Stimulated activated naive CD8-positive, alpha-beta T cell treated with anti-CD3 and anti-CD28 coated beads, Interleukin-15, amount 100 ng/mL, for 72 hours (primary cell): ENCODE results near the gene ADAMTS8.

Experiments
- ATAC-seq: fragments of 150-1000 bp; cut with Tn5 transposase; 2 replicates; pipeline ENCODE4 v1.10.0; 2021; ENCODE audit warnings: mild to moderate bottlenecking, moderate library complexity
- DNase-seq, 2 donors: peaks; one replicate each; pipeline ENCODE4 v3.0.0; 2021 to 2022
- H3K27ac Mint-ChIP-seq, 2 donors: one replicate each; pipeline ENCODE4 v1.8.0; 2022; ENCODE audit warnings: mild to moderate bottlenecking in 2 of 2, mixed read lengths in 2 of 2, moderate library complexity in 2 of 2
- H3K27me3 Mint-ChIP-seq: one replicate; pipeline ENCODE4 v1.8.0; 2022; ENCODE audit warnings: mixed read lengths
- H3K4me1 Mint-ChIP-seq: one replicate; pipeline ENCODE4 v1.8.0; 2022; ENCODE audit warnings: mild to moderate bottlenecking, mixed read lengths
- H3K4me3 Mint-ChIP-seq, 2 donors: one replicate each; pipeline ENCODE4 v1.8.0; 2022; ENCODE audit warnings: mild to moderate bottlenecking in 2 of 2, mixed read lengths in 2 of 2, moderate library complexity in 1 of 2
- H3K9me3 Mint-ChIP-seq, 2 donors: one replicate each; pipeline ENCODE4 v1.8.0; 2022; ENCODE audit warnings: mixed read lengths in 2 of 2

Gene ADAMTS8

DNA sequence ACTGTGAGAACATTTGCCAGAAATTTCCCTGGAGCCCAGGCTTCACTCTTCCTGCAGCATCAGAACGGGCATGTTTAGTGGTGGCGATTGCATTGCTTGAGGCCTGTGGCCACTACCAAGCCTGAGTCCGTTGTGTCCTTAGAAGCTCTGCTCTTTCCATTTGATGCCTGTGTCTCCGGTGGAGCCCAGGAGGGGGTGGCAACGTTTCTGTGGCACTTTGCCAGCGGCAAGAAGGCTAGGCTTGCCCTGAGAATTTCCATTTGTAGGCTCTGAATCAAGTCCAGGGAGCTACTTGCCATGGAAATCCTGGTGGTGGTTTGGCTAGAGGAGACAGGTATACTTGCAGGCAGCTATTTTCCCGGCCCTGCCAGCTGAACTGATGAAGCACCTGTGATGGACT lies 47.1 kb downstream of the ADAMTS8 start:
- H3K4me3 Mint-ChIP-seq, result no peak overlapping the region
- no peaks in the 10 kb centered on the region for H3K27me3 Mint-ChIP-seq
- no peak for ATAC-seq
- peaks cover 0 to 9% of the 10 kb centered on the region in 2 donors for H3K9me3 Mint-ChIP-seq
- H3K4me1 Mint-ChIP-seq, result peaks cover 9% of the 10 kb centered on the region
- no peak overlapping the region for H3K27ac Mint-ChIP-seq
- no peak for DNase-seq

- H3K9me3 Mint-ChIP-seq, result peaks cover 0 to 9% of the 10 kb centered on the region in 2 donors
- no peaks in the 10 kb centered on the region for H3K27me3 Mint-ChIP-seq
- H3K4me1 Mint-ChIP-seq, result peaks cover 9% of the 10 kb centered on the region
- H3K27ac Mint-ChIP-seq, result no peak overlapping the region
- no peak for ATAC-seq
- H3K4me3 Mint-ChIP-seq, result no peak overlapping the region
- no peak for DNase-seq
Observed at GRCh38 chr11:130380778-130381177, 47.6 kb downstream of the ADAMTS8 start.

DNA sequence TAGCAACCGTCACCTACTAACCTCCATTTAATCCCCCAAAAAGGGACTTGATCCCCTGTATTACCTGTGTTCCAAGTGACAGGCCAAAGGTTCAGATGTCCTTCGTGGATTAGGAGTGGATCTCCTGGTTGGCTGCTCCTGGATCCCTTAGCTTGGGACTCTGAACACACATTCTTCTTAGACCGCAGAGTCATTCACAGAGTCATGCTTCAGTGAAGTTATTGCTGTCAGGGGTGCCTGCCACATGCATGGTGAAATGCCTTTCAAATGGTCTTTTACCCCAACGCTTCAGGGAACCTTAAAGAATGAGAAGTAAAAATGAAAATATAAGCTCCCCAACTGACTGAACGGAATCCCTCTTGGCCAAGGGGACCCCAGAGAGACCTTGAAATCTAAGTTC lies 49.1 kb downstream of the ADAMTS8 start:
- no peak for ATAC-seq
- Mint-ChIP-seq H3K27ac (no peak overlapping the region), H3K9me3 (peaks cover 0 to 9% of the 10 kb centered on the region in 2 donors), H3K4me1 (peaks cover 9% of the 10 kb centered on the region), H3K4me3 (no peak overlapping the region), H3K27me3 (no peaks in the 10 kb centered on the region)
- DNase-seq, result no peak

- DNase-seq (no peak), ATAC-seq (no peak)
- no peaks in the 10 kb centered on the region for H3K9me3 Mint-ChIP-seq
- H3K27ac Mint-ChIP-seq, result no peak overlapping the region
- H3K27me3 Mint-ChIP-seq, result no peaks in the 10 kb centered on the region
- H3K4me3 Mint-ChIP-seq, result no peak overlapping the region
- no peaks in the 10 kb centered on the region for H3K4me1 Mint-ChIP-seq
Observed at GRCh38 chr11:130370845-130371590, 57.4 kb downstream of the ADAMTS8 start.

DNA sequence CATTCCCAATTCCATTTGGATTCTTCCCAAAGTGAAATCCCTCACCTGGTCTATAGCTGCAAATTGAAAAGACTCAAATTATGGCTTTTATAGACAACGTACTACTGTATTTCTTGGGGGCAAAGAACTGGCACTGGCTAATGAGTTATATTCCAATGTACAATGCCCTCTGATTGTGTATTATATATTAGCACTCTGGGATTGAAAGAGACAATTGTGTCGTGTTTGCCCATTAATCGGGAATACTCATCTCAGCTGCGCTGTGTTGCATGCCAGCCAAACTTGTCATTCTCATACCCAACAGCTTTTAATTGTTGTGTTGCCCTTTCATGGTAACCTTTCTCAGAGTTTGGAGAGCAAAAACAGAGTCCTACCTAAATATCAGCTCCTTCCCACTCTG lies 58.7 kb downstream of the ADAMTS8 start:
- Mint-ChIP-seq H3K4me3 (no peak overlapping the region), H3K9me3 (no peaks in the 10 kb centered on the region), H3K27me3 (no peaks in the 10 kb centered on the region), H3K27ac (no peak overlapping the region), H3K4me1 (no peaks in the 10 kb centered on the region)
- ATAC-seq (no peak), DNase-seq (no peak)

GRCh38 chr11:130369141-130369691 lies 59.2 kb downstream of the ADAMTS8 start:
- ATAC-seq, result no peak
- Mint-ChIP-seq H3K9me3 (no peaks in the 10 kb centered on the region), H3K4me1 (no peaks in the 10 kb centered on the region), H3K27ac (no peak overlapping the region), H3K27me3 (no peaks in the 10 kb centered on the region), H3K4me3 (no peak overlapping the region)
- no peak for DNase-seq

GRCh38 chr11:130359419-130359818 lies 69.0 kb downstream of the ADAMTS8 start:
- DNase-seq (no peak), ATAC-seq (no peak)
- no peaks in the 10 kb centered on the region for H3K27me3 Mint-ChIP-seq
- no peak overlapping the region for H3K4me3 Mint-ChIP-seq
- no peak overlapping the region for H3K27ac Mint-ChIP-seq
- H3K9me3 Mint-ChIP-seq, result peaks cover 22 to 39% of the 10 kb centered on the region in 2 donors
- H3K4me1 Mint-ChIP-seq, result no peaks in the 10 kb centered on the region

DNA sequence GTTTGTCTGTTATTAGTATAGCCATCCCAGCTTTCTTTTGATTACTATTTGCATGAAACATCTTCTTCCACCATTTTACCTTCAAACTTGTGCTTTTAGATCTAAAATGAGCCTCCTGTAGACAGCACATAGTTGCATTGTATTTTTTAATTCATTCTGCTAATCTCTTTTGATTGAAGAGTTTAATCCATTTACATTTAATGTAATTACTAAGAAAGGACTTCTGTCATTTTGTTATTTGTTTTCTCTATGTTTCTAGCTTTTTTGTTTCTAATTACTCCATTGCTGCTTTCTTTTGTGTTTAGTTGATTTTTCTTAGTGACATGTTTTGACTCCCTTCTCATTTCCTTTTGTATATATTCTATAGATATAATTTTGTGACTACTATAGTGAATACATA lies 70.0 kb downstream of the ADAMTS8 start:
- ATAC-seq (no peak), DNase-seq (no peak)
- Mint-ChIP-seq H3K4me3 (no peak overlapping the region), H3K9me3 (peaks cover 25 to 43% of the 10 kb centered on the region in 2 donors), H3K4me1 (no peaks in the 10 kb centered on the region), H3K27me3 (no peaks in the 10 kb centered on the region), H3K27ac (no peak overlapping the region)
